Sigmoid colon (tissue), 7 donors: ENCODE data around the gene GDF10. TPM values are rescaled to one million over a fixed set of nuclear protein-coding genes. Genes with fewer than 3 reads are reported as not detected.

Source experiments
- DNase-seq: peaks from one replicate; pipeline ENCODE4 v3.0.0-alpha.2; 2019
- H3K27ac ChIP-seq, 4 donors: fragments of 200-600 bp; sonication (generic); one replicate each; pipeline ENCODE4 v1.5.1; 2016 to 2019; ENCODE audit warnings: mild to moderate bottlenecking in 1 of 4
- H3K27me3 ChIP-seq, 3 donors: fragments of 200-600 bp; sonication (generic); one replicate each; pipeline ENCODE4 v1.5.1; 2019; ENCODE audit warnings: mild to moderate bottlenecking in 1 of 3
- H3K36me3 ChIP-seq, 4 donors: fragments of 200-600 bp; sonication (generic); one replicate each; pipeline ENCODE4 v1.5.1; 2016 to 2019
- H3K4me1 ChIP-seq, 4 donors: fragments of 200-600 bp; sonication (generic); one replicate each; pipeline ENCODE4 v1.5.1; 2017 to 2019
- H3K4me3 ChIP-seq, 4 donors: fragments of 200-600 bp; sonication (generic); one replicate each; pipeline ENCODE4 v1.5.1; 2017 to 2019; ENCODE audit warnings: mild to moderate bottlenecking in 2 of 4, moderate library complexity in 1 of 4
- H3K9me3 ChIP-seq, 4 donors: fragments of 200-600 bp in 3 of 4; sonication (generic) in 3 of 4; one replicate each; pipeline versions ENCODE4 v1.5.1 to v1.6.1; 2013 to 2019
- CTCF ChIP-seq, 4 experiments: fragments of 450-650 bp in 3 of 4; fragments of 200-600 bp in 1 of 4; IDR thresholded peaks; one replicate each; pipeline ENCODE4 v1.5.1; 2016 to 2019; ENCODE audit warnings: antibody characterized with exemption in 4 of 4, mild to moderate bottlenecking in 3 of 4, moderate library complexity in 2 of 4
- EP300 ChIP-seq, 4 donors: sonication (generic); formaldehyde crosslinking; IDR thresholded peaks; one replicate each; pipeline ENCODE4 v1.6.1; 2017; ENCODE audit warnings: antibody characterized with exemption in 4 of 4
- POLR2A ChIP-seq, 2 donors: fragments of 450-650 bp; IDR thresholded peaks; one replicate each; pipeline ENCODE4 v1.6.1; 2016; ENCODE audit warnings: antibody characterized with exemption in 2 of 2, mild to moderate bottlenecking in 2 of 2, moderate library complexity in 2 of 2
- POLR2AphosphoS5 ChIP-seq, 4 donors: sonication (generic); formaldehyde crosslinking; IDR thresholded peaks; one replicate each; pipeline ENCODE4 v1.6.1; 2017; ENCODE audit warnings: antibody characterized with exemption in 4 of 4
- WGBS, 2 donors: extraction: QIAGEN DNeasy Blood & Tissue Kit; methylation state at CpG; one replicate each; pipeline ENCODE4 v1.1.7; 2013; 5-methylcytosine and 5-hydroxymethylcytosine counted together
- intact Hi-C: fragments of 100-400 bp; cut with DNase I; formaldehyde crosslinking; loops from one replicate; pipeline ENCODE4 v1.15.1; 2023
- polyA plus RNA-seq, 3 donors: library from polyadenylated mRNA; stranded (reverse); fragments of 200-250 nt; gene quantifications; one replicate each; pipeline ENCODE4 v1.2.3, GENCODE V29; 2013
- total RNA-seq, 4 donors: library from RNA; depleted of rRNA; stranded (reverse); fragments of >200 nt; gene quantifications; one replicate each; pipeline ENCODE4 v1.1.0, GENCODE V29; 2016
- donor health status: healthy with polysubstance abuse.
- donor health status: Bipolar disorder and iron deficiency.
- donor health status: healthy.

Gene GDF10
- total and polyA plus RNA-seq, 7 donors = 0.67 to 11.9 (median 4.4) TPM; not detected in 2

DNA sequence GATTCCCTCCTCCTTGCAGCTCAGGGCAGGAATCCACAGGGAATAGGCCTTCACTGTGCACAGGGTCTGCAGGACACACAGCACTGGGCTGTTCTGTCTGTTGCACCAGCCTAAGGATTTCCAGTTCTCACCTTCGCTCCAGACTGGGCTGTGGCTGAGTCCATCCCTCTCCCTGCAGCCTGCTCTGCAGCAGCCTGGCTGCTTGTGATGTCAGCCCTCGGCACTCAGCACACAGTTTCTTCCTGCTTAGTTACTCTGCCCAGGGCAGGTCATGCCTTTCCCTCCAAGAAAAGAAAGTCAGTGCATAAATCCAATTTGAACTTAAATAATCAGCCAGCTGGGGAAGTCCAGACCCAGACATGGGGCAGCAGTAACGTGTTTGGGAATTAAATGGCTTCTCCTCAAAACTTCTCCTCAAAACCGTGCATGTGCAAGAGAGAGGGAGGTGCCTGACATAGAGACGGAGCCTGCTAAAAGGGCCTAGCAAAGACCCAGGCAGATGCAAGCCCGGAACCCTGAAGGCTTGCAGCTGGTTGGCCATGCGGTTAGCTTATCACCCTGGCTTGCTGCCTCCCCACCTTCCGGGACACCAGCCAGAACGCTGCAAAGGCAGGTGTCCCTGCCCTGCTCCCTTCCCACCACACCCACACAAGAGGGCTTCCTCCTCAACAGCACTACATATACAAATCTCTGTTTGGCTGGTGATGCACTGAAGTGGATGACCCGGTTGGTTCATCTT lies 11.4 kb downstream of the GDF10 start:
- TF ChIP-seq POLR2A (IDR thresholded peaks at IDR 0.05) = no peak
- no peak for TF ChIP-seq POLR2AphosphoS5 (IDR thresholded peaks at IDR 0.05)
- TF ChIP-seq CTCF (IDR thresholded peaks at IDR 0.05) = no peak
- TF ChIP-seq EP300 (IDR thresholded peaks at IDR 0.05) = no peak
- intact Hi-C loops = loop anchor here (2.0 kb wide), 2 partner anchors 265 to 287 kb away; no protein-coding TSS in a partner anchor
- H3K27ac ChIP-seq = no peak overlapping the region
- no peaks in the 10 kb centered on the region for H3K36me3 ChIP-seq
- 12 to 39% methylated on average over 10 of the region's 10 CpGs for WGBS, 2 donors
- no peaks in the 10 kb centered on the region for H3K27me3 ChIP-seq
- no peaks in the 10 kb centered on the region for H3K9me3 ChIP-seq
- H3K4me3 ChIP-seq = no peak overlapping the region
- H3K4me1 ChIP-seq = peaks cover 0 to 5% (median 1%) of the 10 kb centered on the region in 4 donors
- no peak for DNase-seq

DNA sequence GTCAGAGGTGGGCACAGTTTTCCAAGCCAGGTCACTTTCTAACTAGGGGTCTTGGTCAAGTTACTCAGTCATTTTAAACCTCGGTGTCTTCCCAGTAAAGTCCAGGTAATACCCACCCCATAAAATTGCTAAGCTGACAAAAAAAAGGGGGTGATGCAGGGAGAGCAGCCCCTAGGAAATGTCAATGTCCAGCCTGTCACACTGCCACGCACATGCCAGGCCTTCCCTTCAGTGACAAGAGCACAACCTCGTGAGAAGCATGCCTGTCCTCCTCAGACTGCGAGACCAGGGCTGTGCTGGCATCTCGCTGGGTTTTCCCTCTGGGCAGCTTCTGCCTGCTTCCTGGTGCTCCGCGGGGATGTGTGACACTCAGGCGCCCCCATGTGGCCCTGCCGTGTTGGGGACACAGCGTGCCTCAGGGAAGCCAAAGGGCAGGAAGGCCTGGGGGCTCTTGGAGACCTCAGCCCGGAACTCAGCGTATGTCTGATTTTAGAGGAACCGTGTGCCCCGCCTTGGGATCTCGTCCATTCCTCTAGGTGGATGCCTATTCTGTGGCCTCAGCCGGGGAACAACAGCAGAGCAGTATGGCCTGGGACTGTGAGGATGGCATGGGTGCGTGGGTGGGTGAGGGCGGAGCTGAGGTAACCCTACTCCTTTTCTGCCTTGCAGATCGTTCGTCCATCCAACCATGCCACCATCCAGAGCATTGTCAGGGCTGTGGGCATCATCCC lies 12.1 kb downstream of the GDF10 start:
- peaks cover 0 to 5% (median 1%) of the 10 kb centered on the region in 4 donors for H3K4me1 ChIP-seq
- WGBS, 2 donors = 14 to 24% methylated on average over 20 of the region's 20 CpGs
- no peak for TF ChIP-seq POLR2AphosphoS5 (IDR thresholded peaks at IDR 0.05)
- peak; percentile 63 to 82 (median 74) for TF ChIP-seq CTCF (IDR thresholded peaks at IDR 0.05)
- H3K27ac ChIP-seq = no peak overlapping the region
- H3K4me3 ChIP-seq = no peak overlapping the region
- intact Hi-C loops = loop anchor here (2.0 kb wide), 2 partner anchors 265 to 287 kb away; no protein-coding TSS in a partner anchor
- no peaks in the 10 kb centered on the region for H3K27me3 ChIP-seq
- H3K36me3 ChIP-seq = no peaks in the 10 kb centered on the region
- DNase-seq = peak; percentile 88
- no peaks in the 10 kb centered on the region for H3K9me3 ChIP-seq

- Histone ChIP-seq H3K4me3 (no peak overlapping the region), H3K9me3 (no peaks in the 10 kb centered on the region), H3K36me3 (no peaks in the 10 kb centered on the region), H3K27me3 (no peaks in the 10 kb centered on the region), H3K27ac (no peak overlapping the region), H3K4me1 (peaks cover 0 to 5% (median 1%) of the 10 kb centered on the region in 4 donors)
- TF ChIP-seq POLR2AphosphoS5 (IDR thresholded peaks at IDR 0.05) (no peak), CTCF (IDR thresholded peaks at IDR 0.05) (no peak), EP300 (IDR thresholded peaks at IDR 0.05) (no peak), POLR2A (IDR thresholded peaks at IDR 0.05) (no peak)
- intact Hi-C loops = no loop called here
- WGBS, 2 donors = 78 to 91% methylated on average over 7 of the region's 7 CpGs
- DNase-seq = no peak
Measured at GRCh38 chr10:47312663-47312995, 12.6 kb downstream of the GDF10 start.

DNA sequence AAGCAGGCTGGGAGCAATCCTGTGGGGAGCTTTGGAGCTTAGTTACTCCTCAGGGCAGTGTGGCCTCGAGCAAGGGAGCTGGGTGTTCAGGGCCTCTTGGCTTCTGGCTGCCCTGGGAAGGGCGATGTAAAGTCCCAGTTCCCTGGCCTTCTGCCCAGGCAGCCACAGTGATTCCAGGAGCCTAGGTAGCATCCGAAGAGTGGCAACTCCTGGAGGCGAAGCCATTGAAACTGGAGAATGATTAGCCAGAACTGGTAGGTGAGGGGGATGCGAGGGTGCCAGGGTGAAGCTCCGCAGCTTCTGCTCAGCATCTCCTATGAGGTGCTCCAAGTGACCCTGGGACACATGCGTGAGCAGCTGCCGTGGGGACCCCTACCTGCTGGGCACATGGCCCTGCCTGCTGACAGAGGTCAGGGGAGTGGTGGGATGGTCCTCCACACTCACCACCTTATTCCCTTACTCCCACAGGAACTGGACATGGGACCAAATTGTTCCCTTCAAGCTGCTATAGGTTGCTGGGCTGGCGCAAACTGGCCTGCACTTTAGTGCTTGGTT lies 14.5 kb downstream of the GDF10 start:
- TF ChIP-seq POLR2AphosphoS5 (IDR thresholded peaks at IDR 0.05) (no peak), POLR2A (IDR thresholded peaks at IDR 0.05) (no peak), CTCF (IDR thresholded peaks at IDR 0.05) (no peak), EP300 (IDR thresholded peaks at IDR 0.05) (no peak)
- 73 to 90% methylated on average over 9 of the region's 9 CpGs for WGBS, 2 donors
- peak; percentile 37 for DNase-seq
- Histone ChIP-seq H3K4me1 (peaks cover 0 to 5% (median 1%) of the 10 kb centered on the region in 4 donors), H3K27me3 (no peaks in the 10 kb centered on the region), H3K27ac (no peak overlapping the region), H3K4me3 (no peak overlapping the region), H3K36me3 (no peaks in the 10 kb centered on the region), H3K9me3 (no peaks in the 10 kb centered on the region)
- intact Hi-C loops = no loop called here
